K562 (cell line): Measurements from ENCODE around the gene TMEM88. TPM values are rescaled to one million over a fixed set of nuclear protein-coding genes. Genes with fewer than 3 reads are reported as not detected.
A peak's percentile ranks its signal among the peaks of the same experiment; 100 is the strongest.

Source experiments
- ATAC-seq: fragments of 200-7000 bp; cut with Tn5 transposase; 3 replicates; pipeline ENCODE4 v1.9.1; 2020; ENCODE audit warnings: moderate library complexity
- BruUV-seq: library from RNA; stranded (reverse); fragments of 400-500 nt; replicated peaks from 2 replicates; lab custom pipeline; 2021; lab: Mats Ljungman, UMichigan
- CTCF ChIA-PET: fragments of 300-600 bp; formaldehyde crosslinking; extraction: SDS; loops from one replicate; lab custom pipeline; 2021; ENCODE audit warnings: low intra/inter-chr PET ratio; lab: Yijun Ruan, JAX
- POLR2A ChIA-PET: fragments of 300-600, 350-650 bp; sonication (Branson Sonifier 250); formaldehyde crosslinking; extraction: SDS; loops from one replicate; lab custom pipeline; 2021; ENCODE audit warnings: antibody characterized with exemption, inconsistent platforms; lab: Yijun Ruan, JAX
- DNase-seq, 4 experiments: peaks; one replicate each; pipeline versions ENCODE4 v3.0.0 to v3.0.0-alpha.2; 2011 to 2018; ENCODE audit warnings: low spot score in 3 of 4, mixed read lengths in 3 of 4; ENCODE audit errors: extremely low read depth in 1 of 4
- FAIRE-seq: peaks from 2 replicates; lab custom pipeline; 2011; peaks lifted over from hg19 to GRCh38; lab: Jason Lieb, UNC
- H2AFZ ChIP-seq: 2 replicates; pipeline ENCODE4 v1.6.0; 2011; ENCODE audit warnings: low read depth, low read length, control low read depth, inconsistent platforms
- H3K27ac ChIP-seq: fragments of 200-600 bp; 3 replicates; pipeline ENCODE4 v1.8.0; 2011; ENCODE audit warnings: low read depth, mild to moderate bottlenecking, control low read depth, inconsistent platforms, low read length, moderate library complexity, mixed read lengths; ENCODE audit errors: extremely low read depth
- H3K27me3 ChIP-seq, 2 experiments: fragments of 300-600 bp in 1 of 2; 2 replicates in 1 of 2; 3 replicates in 1 of 2; pipeline versions ENCODE4 v1.6.0 to v1.8.0; 2011; ENCODE audit warnings: inconsistent platforms in 2 of 2, low read length in 2 of 2, mild to moderate bottlenecking in 1 of 2, mixed read lengths in 1 of 2, moderate library complexity in 1 of 2; ENCODE audit not compliant: control insufficient read depth in 2 of 2, insufficient read depth in 2 of 2
- H3K36me3 ChIP-seq: fragments of 300-600 bp; 3 replicates; pipeline ENCODE4 v1.8.0; 2011; ENCODE audit warnings: mild to moderate bottlenecking, low read length, inconsistent platforms; ENCODE audit not compliant: control insufficient read depth, insufficient read depth
- H3K4me1 ChIP-seq, 2 experiments: fragments of 200-600 bp in 1 of 2; replicated peaks in 1 of 2; 2 replicates in 1 of 2; 3 replicates in 1 of 2; pipeline versions ENCODE4 v1.5.1 to v1.8.0; 2011; ENCODE audit warnings: inconsistent platforms in 2 of 2, low read length in 2 of 2, mild to moderate bottlenecking in 1 of 2, mixed read lengths in 1 of 2, moderate library complexity in 1 of 2; ENCODE audit not compliant: control insufficient read depth in 2 of 2, insufficient read depth in 2 of 2
- H3K4me2 ChIP-seq: 2 replicates; pipeline ENCODE4 v1.6.1; 2011; ENCODE audit warnings: low read length, control low read depth, inconsistent platforms, mixed read lengths; ENCODE audit not compliant: insufficient read depth
- H3K4me3 ChIP-seq: fragments of 200-600 bp; sonication (generic), shearing (Covaris generic); 2 replicates; pipeline ENCODE4 v1.5.1; 2016; ENCODE audit warnings: control low read depth, inconsistent platforms
- H3K79me2 ChIP-seq: fragments of 200-600 bp; 3 replicates; pipeline ENCODE4 v1.8.0; 2011; ENCODE audit warnings: low read length, inconsistent platforms; ENCODE audit not compliant: control insufficient read depth, insufficient read depth
- H3K9ac ChIP-seq, 2 experiments: 2 replicates each; pipeline versions ENCODE4 v1.6.0 to v1.6.1; 2011; ENCODE audit warnings: low read depth in 2 of 2, low read length in 2 of 2, control low read depth in 1 of 2, inconsistent platforms in 1 of 2, mild to moderate bottlenecking in 1 of 2, mixed read lengths in 1 of 2; ENCODE audit not compliant: insufficient read depth in 1 of 2
- H3K9me1 ChIP-seq: one replicate; pipeline ENCODE4 v1.6.0; 2011; ENCODE audit warnings: inconsistent platforms, mild to moderate bottlenecking, low read length, moderate library complexity; ENCODE audit not compliant: control insufficient read depth, insufficient read depth
- H3K9me3 ChIP-seq: replicated peaks from 2 replicates; pipeline ENCODE4 v1.5.1; 2011; ENCODE audit warnings: low read depth, low read length, inconsistent platforms; ENCODE audit not compliant: control insufficient read depth, insufficient read depth
- H4K20me1 ChIP-seq: replicated peaks from 2 replicates; pipeline ENCODE4 v1.6.1; 2011; ENCODE audit warnings: low read length, inconsistent platforms, mixed read lengths; ENCODE audit not compliant: control insufficient read depth, insufficient read depth
- ASH1L ChIP-seq: fragments of 450-650 bp; IDR thresholded peaks from 2 replicates; pipeline ENCODE4 v1.6.1; 2018; ENCODE audit warnings: borderline replicate concordance, mild to moderate bottlenecking, low read depth; ENCODE audit not compliant: partially characterized antibody
- COPS2 ChIP-seq: fragments of 450-650 bp; conservative IDR thresholded peaks from 2 replicates; pipeline ENCODE4 v1.6.1; 2016; ENCODE audit warnings: mild to moderate bottlenecking, moderate library complexity
- DMBX1 ChIP-seq: fragments of 250-450 bp; sonication (Bioruptor Pico); IDR thresholded peaks from 2 replicates; pipeline ENCODE4 v1.8.0; 2022; ENCODE audit warnings: inconsistent platforms, mild to moderate bottlenecking, moderate library complexity, borderline replicate concordance
- ELF1 ChIP-seq: fragments of 200-800 bp; sonication (Bioruptor generic); IDR thresholded peaks from 2 replicates; pipeline ENCODE4 v1.6.1; 2016; ENCODE audit warnings: missing genetic modification characterization, missing compliant biosample characterization
- ILF3 ChIP-seq: fragments of 450-650 bp; IDR thresholded peaks from 2 replicates; pipeline ENCODE4 v1.6.1; 2018; ENCODE audit warnings: antibody characterized with exemption, mild to moderate bottlenecking, moderate library complexity, borderline replicate concordance
- LARP7 ChIP-seq: fragments of 450-650 bp; IDR thresholded peaks from 2 replicates; pipeline ENCODE4 v1.6.1; 2016
- MAX ChIP-seq: sonication (generic); formaldehyde crosslinking; IDR thresholded peaks from 2 replicates; pipeline ENCODE4 v1.9.0; 2022; ENCODE audit warnings: mild to moderate bottlenecking, missing genetic modification reagents
- MXI1 ChIP-seq: IDR thresholded peaks from 2 replicates; pipeline ENCODE4 v1.6.1; 2011; ENCODE audit warnings: low read depth, mild to moderate bottlenecking, improper control_type of control experiment, low read length
- NFYB ChIP-seq: IDR thresholded peaks from 2 replicates; pipeline ENCODE4 v1.6.1; 2011; ENCODE audit warnings: mild to moderate bottlenecking, moderate library complexity; ENCODE audit not compliant: insufficient read length; ENCODE audit errors: extremely low read depth
- POLR3A ChIP-seq: IDR thresholded peaks from 2 replicates; pipeline ENCODE4 v1.6.1; 2011; ENCODE audit warnings: borderline replicate concordance, mild to moderate bottlenecking, moderate library complexity; ENCODE audit not compliant: insufficient read length, insufficient read depth; ENCODE audit errors: extremely low read depth
- RBFOX2 ChIP-seq: fragments of 200-400 bp; formaldehyde crosslinking; IDR thresholded peaks from 2 replicates; pipeline ENCODE4 v1.6.1; 2017; ENCODE audit warnings: low read depth, mild to moderate bottlenecking, low read length, moderate library complexity
- STAT5A ChIP-seq: IDR thresholded peaks from 2 replicates; pipeline ENCODE4 v1.6.1; 2012; ENCODE audit warnings: low read length, inconsistent platforms, borderline replicate concordance
- TBP ChIP-seq: optimal IDR thresholded peaks from 2 replicates; pipeline ENCODE3; 2011; ENCODE audit warnings: low read depth, low read length, improper control_type of control experiment
- ZNF217 ChIP-seq: sonication (generic); formaldehyde crosslinking; IDR thresholded peaks from 2 replicates; pipeline ENCODE4 v1.8.0; 2022; ENCODE audit warnings: mild to moderate bottlenecking, missing genetic modification reagents
- ZNF551 ChIP-seq: fragments of 250-450 bp; sonication (Bioruptor Pico); IDR thresholded peaks from 2 replicates; pipeline ENCODE4 v1.5.0; 2021; ENCODE audit warnings: mild to moderate bottlenecking, moderate library complexity
- WGBS: fragments of 100-300 bp; shearing (Covaris generic); methylation state at CpG from one replicate; pipeline ENCODE4 v1.1.6; 2016; ENCODE audit warnings: low coverage, mixed read lengths; ENCODE audit not compliant: insufficient coverage; ENCODE audit errors: missing lambda C conversion rate; 5-methylcytosine and 5-hydroxymethylcytosine counted together
- in situ Hi-C: fragments of 300-500 bp; cut with MboI; formaldehyde crosslinking; loops from 4 replicates; pipeline ENCODE4 v1.15.0; 2018; ENCODE audit warnings: inconsistent platforms, mixed read lengths
- intact Hi-C: fragments of 100-400 bp; cut with micrococcal nuclease; formaldehyde crosslinking; loops from 2 replicates; pipeline ENCODE4 v1.14.2; 2022
- polyA plus RNA-seq, 8 experiments: library from polyadenylated mRNA; depleted of rRNA in 4 of 8; stranded (reverse) in 5 of 8; unstranded in 3 of 8; fragments of >200 nt; fragmentation: Nextera tagmentation in 2 of 8; fragmentation: Illumina TruSeq in 1 of 8; extraction: Ambion mirVana in 2 of 8; extraction: Trizol in 1 of 8; gene quantifications; 2 replicates each; pipeline versions ENCODE4 v1.2.1 to v1.2.3, GENCODE V29; 2011 to 2014; ENCODE audit warnings: inconsistent platforms in 1 of 8, missing spikeins in 1 of 8
- total RNA-seq, 7 experiments: library from RNA; depleted of rRNA in 6 of 7; stranded (reverse); fragments of >200 nt in 6 of 7; fragmentation: Illumina TruSeq in 2 of 7; extraction: Trizol in 2 of 7; gene quantifications; 2 replicates each; pipeline versions ENCODE4 v1.2.1 to v1.2.3, GENCODE V29; 2011 to 2021; ENCODE audit warnings: low replicate concordance in 1 of 7
- TF ChIP-seq, protein P1 (sequence below), 3 experiments: fragments of 200-800 bp in 1 of 3; sonication (Bioruptor generic) in 1 of 3; sonication (generic) in 1 of 3; formaldehyde crosslinking in 1 of 3; IDR thresholded peaks; 2 replicates each; pipeline versions ENCODE4 v1.6.1 to v1.8.0; 2016 to 2022; ENCODE audit warnings: mild to moderate bottlenecking in 2 of 3, missing compliant biosample characterization in 2 of 3, missing genetic modification characterization in 2 of 3, missing genetic modification reagents in 1 of 3
- TF ChIP-seq, protein P2 (sequence below): fragments of 250-450 bp; sonication (Bioruptor Pico); IDR thresholded peaks from 2 replicates; pipeline ENCODE4 v1.4.0; 2020; ENCODE audit warnings: borderline replicate concordance

The TMEM88 gene
- total and polyA plus RNA-seq, 9 of the 15 experiments (the other 6 are each of a cell fraction or from before 2014, with no cell fraction given) = 0.10 to 1.4 (median 0.36) TPM; not detected in 3

GRCh38 chr17:7885367-7886226, 30.7 kb downstream of the TMEM88 start:
- ATAC-seq = peak; percentile 68
- H3K36me3 ChIP-seq = peaks cover 24% of the 10 kb centered on the region; the same call in 1 of the 3 replicates
- intact Hi-C loops = loop anchor here (2.0 kb wide), 1 partner anchor 29 kb away; the partner anchor contains the start of gene NAA38
- no peak for FAIRE-seq
- peak; percentile 55 to 82 (median 70) for DNase-seq
- peaks cover 3% of the 10 kb centered on the region for H3K9me1 ChIP-seq
- no TSS peak for BruUV-seq
- H3K27me3 ChIP-seq = no peaks in the 10 kb centered on the region
- ChIA-PET CTCF (no interaction called here), POLR2A (interaction anchor here (0.7 to 1.0 kb wide), 3 partner anchors 12 to 188 kb away, joined by 3 read pairs; no protein-coding TSS in a partner anchor)
- in situ Hi-C loops = no loop called here
- H2AFZ ChIP-seq = peak overlapping the region; percentile 66
- H3K79me2 ChIP-seq = peaks cover 59% of the 10 kb centered on the region
- H3K4me3 ChIP-seq = peak overlapping the region; percentile 66
- H3K27ac ChIP-seq = peak overlapping the region; percentile 97
- under 1% methylated on average over 18 of the region's 64 CpGs for WGBS
- H3K9me3 ChIP-seq = no peaks in the 10 kb centered on the region
- H4K20me1 ChIP-seq = no peaks in the 10 kb centered on the region; the same call in 1 of the 2 replicates
- peak overlapping the region; percentile 86 to 97 for H3K9ac ChIP-seq
- H3K4me1 ChIP-seq = peaks cover 38% of the 10 kb centered on the region in 2 experiments
- H3K4me2 ChIP-seq = peak overlapping the region; percentile 92
- TF ChIP-seq TBP (peak; percentile 15), POLR3A (no peak), DMBX1 (CRISPR knock-in tag) (no peak), STAT5A (no peak), ASH1L (no peak), MXI1 (peak; percentile 54; the same call in 1 of the 2 replicates), ILF3 (no peak), MAX (CRISPR knock-in tag) (peak; percentile 69), COPS2 (no peak), ZNF217 (CRISPR knock-in tag) (no peak), RBFOX2 (peak; percentile 82), NFYB (no peak), LARP7 (no peak), ZNF551 (no peak), ELF1 (no peak)
- TF ChIP-seq, protein P1, sequence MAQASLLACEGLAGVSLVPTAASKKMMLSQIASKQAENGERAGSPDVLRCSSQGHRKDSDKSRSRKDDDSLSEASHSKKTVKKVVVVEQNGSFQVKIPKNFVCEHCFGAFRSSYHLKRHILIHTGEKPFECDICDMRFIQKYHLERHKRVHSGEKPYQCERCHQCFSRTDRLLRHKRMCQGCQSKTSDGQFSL (CRISPR knock-in tag; IDR thresholded peaks at IDR 0.05) = peak; percentile 87
- TF ChIP-seq, protein P1 (tag; IDR thresholded peaks at IDR 0.05) = peak in 1 of 2 experiments; percentile 57; a peak in 2 of 4 replicates
- TF ChIP-seq, protein P2, sequence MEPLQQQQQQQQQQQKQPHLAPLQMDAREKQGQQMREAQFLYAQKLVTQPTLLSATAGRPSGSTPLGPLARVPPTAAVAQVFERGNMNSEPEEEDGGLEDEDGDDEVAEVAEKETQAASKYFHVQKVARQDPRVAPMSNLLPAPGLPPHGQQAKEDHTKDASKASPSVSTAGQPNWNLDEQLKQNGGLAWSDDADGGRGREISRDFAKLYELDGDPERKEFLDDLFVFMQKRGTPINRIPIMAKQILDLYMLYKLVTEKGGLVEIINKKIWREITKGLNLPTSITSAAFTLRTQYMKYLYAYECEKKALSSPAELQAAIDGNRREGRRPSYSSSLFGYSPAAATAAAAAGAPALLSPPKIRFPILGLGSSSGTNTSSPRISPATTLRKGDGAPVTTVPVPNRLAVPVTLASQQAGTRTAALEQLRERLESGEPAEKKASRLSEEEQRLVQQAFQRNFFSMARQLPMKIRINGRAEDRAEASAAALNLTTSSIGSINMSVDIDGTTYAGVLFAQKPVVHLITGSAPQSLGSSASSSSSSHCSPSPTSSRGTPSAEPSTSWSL (CRISPR knock-in tag) = no peak
